Fibroblast of the aortic adventitia (primary cell): ENCODE results near the gene EEFSEC. TPM values are rescaled to one million over a fixed set of nuclear protein-coding genes. Genes with fewer than 3 reads are reported as not detected.

Source experiments
- DNase-seq: peaks from one replicate; pipeline ENCODE4 v3.0.0-alpha.2; 2010; ENCODE audit warnings: low read depth
- H3K4me3 ChIP-seq: 2 replicates; pipeline ENCODE4 v1.5.1; 2011; ENCODE audit warnings: low read depth, mild to moderate bottlenecking, control low read depth, low read length, moderate library complexity
- total RNA-seq: library from RNA; depleted of rRNA; stranded (reverse); fragments of >200 nt; gene quantifications from 2 replicates; pipeline ENCODE4 v1.2.3, GENCODE V29; 2012; ENCODE audit warnings: low replicate concordance
- TF ChIP-seq, protein P1 (sequence below): IDR thresholded peaks from 2 replicates; pipeline ENCODE4 v1.5.1; 2011; ENCODE audit warnings: mild to moderate bottlenecking, low read length, control low read depth, inconsistent platforms; ENCODE audit not compliant: insufficient read depth

Gene EEFSEC
- total RNA-seq, 1 donor, result 8.1 TPM

DNA sequence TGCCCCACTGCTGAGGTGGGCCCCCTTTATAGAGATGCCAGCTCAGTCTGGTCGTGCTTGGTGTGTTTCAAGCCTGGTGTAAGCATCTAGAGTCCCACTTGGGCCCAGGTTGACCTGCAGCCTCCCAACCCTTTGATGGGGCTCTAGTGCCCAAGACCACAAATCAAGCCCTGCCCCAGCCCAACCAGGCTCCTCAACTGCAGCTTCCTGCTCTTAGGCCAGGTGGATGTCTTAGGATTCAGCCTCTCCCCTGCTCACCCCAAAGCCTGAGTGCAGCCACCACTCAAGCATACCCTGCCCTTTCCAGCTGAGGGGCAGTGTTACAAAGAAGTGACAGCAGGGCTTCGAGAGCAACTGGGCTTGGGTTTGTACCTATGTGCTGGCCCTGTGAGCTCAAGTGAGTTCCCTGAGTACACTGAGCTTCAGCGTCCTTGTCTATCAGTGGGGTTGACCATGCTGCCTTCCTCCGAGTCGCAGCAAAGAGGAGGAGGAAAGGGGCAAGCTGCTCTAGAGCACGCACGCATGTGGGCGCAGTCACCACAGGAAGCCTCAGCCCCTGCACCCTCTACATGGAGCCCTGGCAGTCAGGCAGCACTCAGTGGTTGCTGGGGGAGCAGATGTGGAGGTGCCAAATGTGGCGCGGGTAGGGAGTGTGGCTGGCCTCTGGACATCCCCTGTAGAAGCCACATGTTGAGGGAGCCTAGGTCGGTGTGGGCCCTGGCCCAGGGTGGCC lies 120.7 kb downstream of the EEFSEC start:
- TF ChIP-seq, protein P1, sequence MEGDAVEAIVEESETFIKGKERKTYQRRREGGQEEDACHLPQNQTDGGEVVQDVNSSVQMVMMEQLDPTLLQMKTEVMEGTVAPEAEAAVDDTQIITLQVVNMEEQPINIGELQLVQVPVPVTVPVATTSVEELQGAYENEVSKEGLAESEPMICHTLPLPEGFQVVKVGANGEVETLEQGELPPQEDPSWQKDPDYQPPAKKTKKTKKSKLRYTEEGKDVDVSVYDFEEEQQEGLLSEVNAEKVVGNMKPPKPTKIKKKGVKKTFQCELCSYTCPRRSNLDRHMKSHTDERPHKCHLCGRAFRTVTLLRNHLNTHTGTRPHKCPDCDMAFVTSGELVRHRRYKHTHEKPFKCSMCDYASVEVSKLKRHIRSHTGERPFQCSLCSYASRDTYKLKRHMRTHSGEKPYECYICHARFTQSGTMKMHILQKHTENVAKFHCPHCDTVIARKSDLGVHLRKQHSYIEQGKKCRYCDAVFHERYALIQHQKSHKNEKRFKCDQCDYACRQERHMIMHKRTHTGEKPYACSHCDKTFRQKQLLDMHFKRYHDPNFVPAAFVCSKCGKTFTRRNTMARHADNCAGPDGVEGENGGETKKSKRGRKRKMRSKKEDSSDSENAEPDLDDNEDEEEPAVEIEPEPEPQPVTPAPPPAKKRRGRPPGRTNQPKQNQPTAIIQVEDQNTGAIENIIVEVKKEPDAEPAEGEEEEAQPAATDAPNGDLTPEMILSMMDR, result no peak
- H3K4me3 ChIP-seq, result no peak overlapping the region
- DNase-seq, result no peak

DNA sequence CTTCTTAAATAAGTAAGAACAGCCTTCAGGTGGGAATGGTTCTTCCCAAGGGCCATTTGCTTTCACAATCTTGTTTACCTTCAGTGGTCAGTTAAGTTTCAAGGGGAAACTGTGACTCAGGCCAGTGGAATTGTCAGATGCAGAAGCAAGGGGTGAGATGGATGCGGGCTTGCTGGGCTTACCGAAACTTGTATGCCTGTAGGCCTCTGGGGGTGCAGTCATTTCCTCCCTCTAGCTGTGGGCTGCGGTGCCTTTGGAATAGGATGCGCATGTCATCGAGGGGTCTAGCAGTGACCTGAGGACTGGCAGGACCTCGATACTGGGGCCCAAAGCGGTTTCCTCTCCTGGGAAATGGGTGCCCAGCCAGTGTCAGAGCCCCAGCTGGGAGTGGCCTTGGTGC lies 121.6 kb downstream of the EEFSEC start:
- H3K4me3 ChIP-seq, result no peak overlapping the region
- DNase-seq, result peak; percentile 75
- TF ChIP-seq, protein P1, result no peak

DNA sequence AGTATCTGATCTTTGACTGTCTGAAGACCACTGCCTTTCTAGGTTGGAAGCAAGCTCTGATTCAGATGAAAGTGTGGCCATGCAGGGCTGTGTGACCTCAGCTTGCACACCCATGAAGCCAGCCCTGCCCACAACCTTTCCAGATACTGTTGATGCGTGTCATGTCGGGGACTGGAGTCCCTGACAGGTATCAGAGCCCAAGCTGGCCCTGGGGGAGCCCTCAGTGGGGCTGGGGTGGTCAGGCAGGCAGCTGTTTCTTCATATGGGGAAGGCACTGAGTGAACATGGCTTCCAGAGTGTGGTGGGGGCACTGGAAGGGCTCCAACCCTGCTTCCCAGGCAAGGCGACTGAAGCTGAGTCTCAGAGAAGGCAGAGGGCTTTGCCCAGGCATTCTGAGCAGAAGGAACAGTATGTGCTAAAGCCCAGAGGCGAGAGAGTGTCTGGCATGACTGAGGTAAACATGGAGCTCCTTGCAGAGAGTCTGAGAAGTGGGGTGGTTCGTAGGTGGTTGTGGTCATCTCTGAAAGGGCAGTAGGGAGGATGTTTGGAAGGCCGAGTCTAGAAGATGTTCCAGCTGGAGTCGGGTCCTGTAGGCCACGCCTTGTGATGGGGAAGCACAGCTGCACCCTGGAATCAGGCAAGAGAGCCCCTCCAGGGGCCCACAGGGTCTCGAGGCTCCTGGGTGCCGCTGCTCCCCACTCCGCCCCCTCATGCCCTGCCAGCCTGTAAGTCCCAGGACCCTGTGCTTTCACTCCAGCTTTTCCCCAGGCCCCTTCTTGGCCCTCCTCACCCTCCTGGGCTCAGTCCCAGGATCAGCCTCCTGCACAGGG lies 122.2 kb downstream of the EEFSEC start:
- H3K4me3 ChIP-seq, result no peak overlapping the region
- TF ChIP-seq, protein P1, result no peak
- no peak for DNase-seq

GRCh38 chr3:128276146-128276435 lies 122.8 kb downstream of the EEFSEC start:
- H3K4me3 ChIP-seq, result no peak overlapping the region
- DNase-seq, result no peak
- TF ChIP-seq, protein P1, result no peak

GRCh38 chr3:128276577-128277183 lies 123.4 kb downstream of the EEFSEC start:
- TF ChIP-seq, protein P1, result no peak
- H3K4me3 ChIP-seq, result no peak overlapping the region
- DNase-seq, result no peak

GRCh38 chr3:128277378-128278069 lies 124.2 kb downstream of the EEFSEC start:
- H3K4me3 ChIP-seq, result no peak overlapping the region
- DNase-seq, result no peak
- TF ChIP-seq, protein P1, result no peak
